B cell (primary cell): ENCODE measurements around the gene PTPN14. TPM values are rescaled to one million over a fixed set of nuclear protein-coding genes. Genes with fewer than 3 reads are reported as not detected.

ENCODE experiments used
- ATAC-seq: fragments of 200-7000 bp; cut with Tn5 transposase; one replicate; pipeline ENCODE4 v1.10.0; 2021; ENCODE audit warnings: low read depth, mild to moderate bottlenecking, moderate number of reproducible peaks, moderate library complexity
- CTCF ChIA-PET: fragments of 350-600 bp; sonication (Branson Sonifier 250); formaldehyde crosslinking; loops from one replicate; lab custom pipeline; 2021; ENCODE audit warnings: antibody characterized with exemption, inconsistent platforms; lab: Charles Lee
- POLR2A ChIA-PET: fragments of 350-600 bp; sonication (Branson Sonifier 250); formaldehyde crosslinking; loops from one replicate; lab custom pipeline; 2021; ENCODE audit warnings: antibody characterized with exemption; lab: Charles Lee
- DNase-seq: peaks from one replicate; pipeline ENCODE4 v3.0.0; 2013
- H2AFZ ChIP-seq: 2 replicates; pipeline ENCODE4 v1.6.1; 2012; ENCODE audit warnings: mild to moderate bottlenecking, low read depth, low read length; ENCODE audit not compliant: insufficient read depth, poor library complexity, severe bottlenecking
- H3K27ac ChIP-seq, 2 donors: 1 replicate in 1 of 2; 2 replicates in 1 of 2; pipeline ENCODE4 v1.5.1; 2012 to 2013; ENCODE audit warnings: low read length in 2 of 2, mild to moderate bottlenecking in 2 of 2, moderate library complexity in 1 of 2
- H3K27me3 ChIP-seq, 4 experiments: fragments of 200-600 bp in 1 of 4; sonication (generic) in 1 of 4; replicated peaks in 1 of 4; 1 replicate in 2 of 4; 2 replicates in 2 of 4; pipeline versions ENCODE4 v1.6.1 to v1.7.0; 2013 to 2016; ENCODE audit warnings: low read length in 3 of 4, mild to moderate bottlenecking in 2 of 4, mixed read lengths in 1 of 4, moderate library complexity in 1 of 4; ENCODE audit not compliant: insufficient read depth in 4 of 4, control insufficient read depth in 3 of 4; ENCODE audit errors: control extremely low read depth in 1 of 4
- H3K36me3 ChIP-seq, 2 experiments: replicated peaks in 1 of 2; 1 replicate in 1 of 2; 2 replicates in 1 of 2; pipeline versions ENCODE4 v1.6.1 to v1.7.1; 2013; ENCODE audit warnings: low read length in 1 of 2; ENCODE audit not compliant: insufficient read depth in 2 of 2, control insufficient read depth in 1 of 2; ENCODE audit errors: control extremely low read depth in 1 of 2, extremely low read depth in 1 of 2
- H3K4me1 ChIP-seq, 2 donors: fragments of 200-600 bp in 1 of 2; sonication (generic) in 1 of 2; 1 replicate in 1 of 2; 2 replicates in 1 of 2; pipeline versions ENCODE4 v1.5.1 to v1.6.1; 2013 to 2017; ENCODE audit warnings: low read length in 2 of 2; ENCODE audit not compliant: control insufficient read depth in 2 of 2, insufficient read depth in 2 of 2
- H3K4me2 ChIP-seq: replicated peaks from 2 replicates; pipeline ENCODE3; 2012; ENCODE audit warnings: mild to moderate bottlenecking, low read depth, low read length; ENCODE audit not compliant: poor library complexity, severe bottlenecking
- H3K4me3 ChIP-seq, 5 experiments: fragments of 200-600 bp in 1 of 5; sonication (generic) in 1 of 5; 1 replicate in 3 of 5; 2 replicates in 2 of 5; pipeline versions ENCODE4 v1.5.1 to v1.7.0; 2011 to 2016; ENCODE audit warnings: low read length in 4 of 5, mild to moderate bottlenecking in 4 of 5, low read depth in 2 of 5, control low read depth in 1 of 5, moderate library complexity in 1 of 5; ENCODE audit not compliant: insufficient read depth in 1 of 5; ENCODE audit errors: control extremely low read depth in 1 of 5, extremely low read depth in 1 of 5
- H3K79me2 ChIP-seq: fragments of 200-600 bp; sonication (generic); one replicate; pipeline ENCODE4 v1.6.0; 2016; ENCODE audit warnings: low read length; ENCODE audit not compliant: control insufficient read depth, insufficient read depth
- H3K9ac ChIP-seq: fragments of 200-600 bp; sonication (generic); 2 replicates; pipeline ENCODE4 v1.6.1; 2017; ENCODE audit warnings: mild to moderate bottlenecking, low read length, moderate library complexity
- H3K9me3 ChIP-seq, 3 donors: one replicate each; pipeline versions ENCODE4 v1.6.1 to v1.7.1; 2013; ENCODE audit warnings: low read length in 2 of 3; ENCODE audit not compliant: control insufficient read depth in 2 of 3, insufficient read depth in 1 of 3; ENCODE audit errors: control extremely low read depth in 1 of 3
- H4K20me1 ChIP-seq: 2 replicates; pipeline ENCODE4 v1.6.0; 2012; ENCODE audit warnings: mild to moderate bottlenecking, low read length; ENCODE audit not compliant: insufficient read depth, control insufficient read depth, poor library complexity, severe bottlenecking
- H3K27ac Mint-ChIP-seq: one replicate; pipeline ENCODE4 v1.8.0; 2021; ENCODE audit warnings: mixed read lengths
- H3K27me3 Mint-ChIP-seq: one replicate; pipeline ENCODE4 v1.8.0; 2021; ENCODE audit warnings: mixed read lengths
- H3K4me1 Mint-ChIP-seq: one replicate; pipeline ENCODE4 v1.8.0; 2021; ENCODE audit warnings: mixed read lengths
- H3K4me3 Mint-ChIP-seq: one replicate; pipeline ENCODE4 v1.8.0; 2021; ENCODE audit warnings: mixed read lengths
- H3K9me3 Mint-ChIP-seq: one replicate; pipeline ENCODE4 v1.8.0; 2022; ENCODE audit warnings: mixed read lengths; ENCODE audit not compliant: insufficient read depth
- EZH2 ChIP-seq: IDR thresholded peaks from 2 replicates; pipeline ENCODE4 v1.6.1; 2012; ENCODE audit warnings: borderline replicate concordance, low read depth, mild to moderate bottlenecking, moderate library complexity, low read length; ENCODE audit not compliant: insufficient read depth, poor library complexity, severe bottlenecking
- WGBS: methylation state at CpG from one replicate; pipeline ENCODE4 v1.1.5; 2013; ENCODE audit warnings: missing lambda C conversion rate; ENCODE audit not compliant: insufficient coverage; 5-methylcytosine and 5-hydroxymethylcytosine counted together
- intact Hi-C: fragments of 100-400 bp; cut with micrococcal nuclease; formaldehyde crosslinking; loops from one replicate; pipeline ENCODE4 v1.10.0; 2022
- polyA plus RNA-seq: library from polyadenylated mRNA; depleted of rRNA; stranded (reverse); fragments of >200 nt; gene quantifications from 2 replicates; pipeline ENCODE4 v1.2.3, GENCODE V29; 2012
- total RNA-seq, 2 donors: library from RNA; stranded (reverse); fragments of 120-200 nt in 1 of 2; gene quantifications; 1 replicate in 1 of 2; 2 replicates in 1 of 2; pipeline versions ENCODE4 v1.2.3 to v1.2.4, GENCODE V29; 2013 to 2022
- TF ChIP-seq, protein P1 (sequence below): fragments of 200-600 bp; IDR thresholded peaks from one replicate; pipeline ENCODE4 v1.8.0; 2022; ENCODE audit warnings: antibody characterized with exemption, mild to moderate bottlenecking

PTPN14 gene
- total and polyA plus RNA-seq, 2 donors (not counting 1 experiment from before 2014, with no cell fraction given): under 0.01 TPM; not detected in 1

DNA sequence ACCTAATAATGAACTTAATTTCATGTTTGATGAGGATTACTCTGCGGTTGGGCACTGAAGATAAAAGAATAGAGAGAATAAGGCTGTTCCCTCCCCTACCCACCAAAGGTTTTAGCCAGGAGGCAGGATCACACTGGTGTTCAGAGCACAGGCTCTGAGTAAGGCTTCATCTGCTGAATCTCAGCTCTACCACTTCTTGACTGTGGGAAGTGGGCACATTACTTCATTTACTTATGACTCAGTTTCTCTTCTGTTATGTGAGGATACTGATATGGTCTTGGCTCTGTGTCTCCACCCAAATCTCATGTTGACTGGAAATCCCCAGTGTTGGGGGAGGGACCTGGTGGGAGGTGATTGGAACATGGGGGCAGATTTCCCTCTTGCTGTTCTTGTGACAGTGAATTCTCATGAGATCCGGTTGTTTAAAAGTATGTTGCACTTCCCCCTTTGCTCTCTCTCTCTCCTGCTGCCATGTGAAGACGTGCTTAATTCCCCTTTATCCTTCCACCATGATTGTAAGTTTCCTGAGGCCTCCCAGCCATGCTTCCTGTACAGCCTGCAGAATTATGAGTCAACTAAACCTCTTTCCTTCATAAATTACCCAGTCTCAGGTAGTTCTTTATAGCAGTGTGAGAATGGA, 190.8 kb downstream of the PTPN14 start:
- POLR2A ChIA-PET: no interaction called here
- H3K27me3 Mint-ChIP-seq: peaks cover 44% of the 10 kb centered on the region

DNA sequence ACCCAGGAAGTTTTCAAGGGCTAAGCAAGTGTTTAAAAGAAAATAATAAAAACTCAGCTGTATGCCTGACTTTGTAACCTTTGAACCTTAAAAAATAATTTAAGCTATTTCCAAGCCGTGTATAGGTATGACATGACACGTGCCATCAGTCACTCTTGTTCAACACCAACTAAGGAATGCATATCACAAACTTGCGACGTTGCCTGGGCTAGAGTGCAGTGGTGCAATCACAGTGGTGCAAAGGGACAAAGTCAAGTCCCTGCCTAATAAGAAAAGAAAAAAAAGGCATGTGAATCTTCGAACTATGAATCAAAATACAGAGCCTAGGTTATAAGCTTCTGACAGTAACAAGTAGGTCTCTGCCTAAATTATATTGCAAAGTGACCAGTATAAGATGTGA, 191.3 kb downstream of the PTPN14 start:
- Histone ChIP-seq H2AFZ (no peak overlapping the region), H3K79me2 (no peaks in the 10 kb centered on the region), H3K9me3 (no peaks in the 10 kb centered on the region), H3K27ac (no peak overlapping the region), H3K9ac (no peak overlapping the region), H4K20me1 (no peaks in the 10 kb centered on the region), H3K4me1 (no peaks in the 10 kb centered on the region), H3K4me3 (no peak overlapping the region), H3K27me3 (peaks cover 0 to 17% (median 0%) of the 10 kb centered on the region in 4 experiments), H3K36me3 (no peaks in the 10 kb centered on the region), H3K4me2 (no peak overlapping the region)
- TF ChIP-seq EZH2: no peak
- TF ChIP-seq, protein P1, sequence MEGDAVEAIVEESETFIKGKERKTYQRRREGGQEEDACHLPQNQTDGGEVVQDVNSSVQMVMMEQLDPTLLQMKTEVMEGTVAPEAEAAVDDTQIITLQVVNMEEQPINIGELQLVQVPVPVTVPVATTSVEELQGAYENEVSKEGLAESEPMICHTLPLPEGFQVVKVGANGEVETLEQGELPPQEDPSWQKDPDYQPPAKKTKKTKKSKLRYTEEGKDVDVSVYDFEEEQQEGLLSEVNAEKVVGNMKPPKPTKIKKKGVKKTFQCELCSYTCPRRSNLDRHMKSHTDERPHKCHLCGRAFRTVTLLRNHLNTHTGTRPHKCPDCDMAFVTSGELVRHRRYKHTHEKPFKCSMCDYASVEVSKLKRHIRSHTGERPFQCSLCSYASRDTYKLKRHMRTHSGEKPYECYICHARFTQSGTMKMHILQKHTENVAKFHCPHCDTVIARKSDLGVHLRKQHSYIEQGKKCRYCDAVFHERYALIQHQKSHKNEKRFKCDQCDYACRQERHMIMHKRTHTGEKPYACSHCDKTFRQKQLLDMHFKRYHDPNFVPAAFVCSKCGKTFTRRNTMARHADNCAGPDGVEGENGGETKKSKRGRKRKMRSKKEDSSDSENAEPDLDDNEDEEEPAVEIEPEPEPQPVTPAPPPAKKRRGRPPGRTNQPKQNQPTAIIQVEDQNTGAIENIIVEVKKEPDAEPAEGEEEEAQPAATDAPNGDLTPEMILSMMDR: no peak
- Mint-ChIP-seq H3K4me1 (no peaks in the 10 kb centered on the region), H3K4me3 (no peak overlapping the region), H3K9me3 (no peaks in the 10 kb centered on the region), H3K27ac (no peak overlapping the region), H3K27me3 (peaks cover 49% of the 10 kb centered on the region)
- no peak for DNase-seq
- POLR2A ChIA-PET: no interaction called here
- CTCF ChIA-PET: no interaction called here
- no CpG with 5 or more reads among the region's 5 CpGs for WGBS
- intact Hi-C loops: no loop called here
- ATAC-seq: no peak

More for the DNA sequence above, 190.8 kb downstream of the PTPN14 start:
- Histone ChIP-seq H3K9ac (no peak overlapping the region), H3K36me3 (no peaks in the 10 kb centered on the region), H3K79me2 (no peaks in the 10 kb centered on the region), H3K27ac (no peak overlapping the region), H3K4me1 (no peaks in the 10 kb centered on the region), H3K4me2 (no peak overlapping the region), H3K4me3 (no peak overlapping the region), H3K27me3 (peaks cover 0 to 17% (median 0%) of the 10 kb centered on the region in 4 experiments), H4K20me1 (no peaks in the 10 kb centered on the region), H2AFZ (no peak overlapping the region), H3K9me3 (no peaks in the 10 kb centered on the region)
- Mint-ChIP-seq H3K9me3 (no peaks in the 10 kb centered on the region), H3K4me1 (no peaks in the 10 kb centered on the region), H3K27ac (no peak overlapping the region), H3K4me3 (no peak overlapping the region)
- no peak for TF ChIP-seq EZH2
- TF ChIP-seq, protein P1: no peak
- ATAC-seq (no peak), DNase-seq (no peak)
- no CpG with 5 or more reads among the region's 3 CpGs for WGBS
- CTCF ChIA-PET: interaction anchor here (1.1 kb wide), 1 partner anchor 99 kb away, joined by 3 read pairs; no protein-coding TSS in a partner anchor
- intact Hi-C loops: no loop called here
